Stimulated activated naive CD8-positive, alpha-beta T cell treated with anti-CD3 and anti-CD28 coated beads, Interleukin-15, Interleukin-2, amounts not matched to agents 100 U/mL and 50 U/mL, for 24 hours (primary cell): Measurements from ENCODE around the gene TESK2.
"Not testable (repeated sequence)": the region's sequence is repeated elsewhere in the genome, so short reads cannot be mapped to it uniquely, and the experiment has no call there.

Source experiments
- ATAC-seq: fragments of 150-1000 bp; cut with Tn5 transposase; one replicate; pipeline ENCODE4 v1.10.0; 2021
- DNase-seq: peaks from one replicate; pipeline ENCODE4 v3.0.0; 2021

TESK2 gene

GRCh38 chr1:45411510-45411899 is 79.5 kb downstream of the TESK2 start:
- DNase-seq: no peak
- ATAC-seq: no peak

GRCh38 chr1:45410850-45411509 is 80.0 kb downstream of the TESK2 start:
- ATAC-seq (no peak), DNase-seq (no peak)

- no peak for ATAC-seq
- no peak for DNase-seq
Measured at GRCh38 chr1:45409276-45409675, 81.7 kb downstream of the TESK2 start.

- ATAC-seq (no peak), DNase-seq (no peak)
Measured at GRCh38 chr1:45407629-45408287, 83.2 kb downstream of the TESK2 start.

- ATAC-seq: no peak
- DNase-seq: no peak
Measured at GRCh38 chr1:45405636-45406035, 85.3 kb downstream of the TESK2 start.

GRCh38 chr1:45403718-45404117 is 87.2 kb downstream of the TESK2 start:
- DNase-seq (no peak), ATAC-seq (no peak)

- no peak for DNase-seq
- ATAC-seq: no peak
Measured at GRCh38 chr1:45403298-45403697, 87.7 kb downstream of the TESK2 start.

GRCh38 chr1:45401524-45401923 is 89.4 kb downstream of the TESK2 start:
- DNase-seq: no peak
- ATAC-seq: no peak

- no peak for ATAC-seq
- no peak for DNase-seq
Measured at GRCh38 chr1:45400049-45400448, 90.9 kb downstream of the TESK2 start.

- ATAC-seq (no peak), DNase-seq (no peak)
Measured at GRCh38 chr1:45397285-45397684, 93.7 kb downstream of the TESK2 start.

GRCh38 chr1:45395582-45395981 is 95.4 kb downstream of the TESK2 start:
- ATAC-seq: no peak
- DNase-seq: no peak

- DNase-seq: no peak
- ATAC-seq: no peak
Measured at GRCh38 chr1:45395051-45395450, 95.9 kb downstream of the TESK2 start.

GRCh38 chr1:45394342-45394741 is 96.6 kb downstream of the TESK2 start:
- peak; percentile 5 for DNase-seq
- ATAC-seq: peak; percentile 17

- ATAC-seq: peak; percentile 71
- DNase-seq: peak; percentile 21
Measured at GRCh38 chr1:45393718-45394302, 97.2 kb downstream of the TESK2 start.

GRCh38 chr1:45386219-45386618 is 104.7 kb downstream of the TESK2 start:
- DNase-seq (no peak), ATAC-seq (no peak)

- ATAC-seq (no peak), DNase-seq (no peak)
Measured at GRCh38 chr1:45385302-45385701, 105.7 kb downstream of the TESK2 start.

GRCh38 chr1:45384213-45384612 is 106.8 kb downstream of the TESK2 start:
- not testable (repeated sequence) for ATAC-seq, DNase-seq

- DNase-seq (no peak), ATAC-seq (no peak)
Measured at GRCh38 chr1:45383191-45383590, 107.8 kb downstream of the TESK2 start.

- ATAC-seq (no peak), DNase-seq (no peak)
Measured at GRCh38 chr1:45381243-45381642, 109.7 kb downstream of the TESK2 start.

- ATAC-seq (no peak), DNase-seq (no peak)
Measured at GRCh38 chr1:45380730-45381129, 110.2 kb downstream of the TESK2 start.

- ATAC-seq: no peak
- DNase-seq: no peak
Measured at GRCh38 chr1:45380125-45380524, 110.8 kb downstream of the TESK2 start.

GRCh38 chr1:45379524-45379923 is 111.4 kb downstream of the TESK2 start:
- ATAC-seq (no peak), DNase-seq (no peak)

GRCh38 chr1:45378184-45378583 is 112.8 kb downstream of the TESK2 start:
- DNase-seq: no peak

More at GRCh38 chr1:45378184-45378583, 112.8 kb downstream of the TESK2 start:
- ATAC-seq: no peak
